SK-N-MC (cell line): ENCODE measurements around the gene GPN2.

Source experiments
- EZH2 ChIP-seq: fragments of 200-600 bp; sonication (generic); IDR thresholded peaks from one replicate; pipeline ENCODE4 v1.6.1; 2017; ENCODE audit warnings: antibody characterized with exemption
- POLR2AphosphoS5 ChIP-seq: IDR thresholded peaks from 2 replicates; pipeline ENCODE4 v1.6.1; 2012; ENCODE audit warnings: mild to moderate bottlenecking, low read depth, low read length, borderline replicate concordance

- TF ChIP-seq POLR2AphosphoS5 (no peak), EZH2 (no peak)
Observed at GRCh38 chr1:26915204-26915842, 25.2 kb upstream of the GPN2 start.
